Activated naive CD4-positive, alpha-beta T cell treated with anti-CD3 and anti-CD28 coated beads, Interleukin-2, amount 50 U/mL, for 72 hours (primary cell): ENCODE data around the gene TREH. TPM values are rescaled to one million over a fixed set of nuclear protein-coding genes. Genes with fewer than 3 reads are reported as not detected.
A peak's percentile ranks its signal among the peaks of the same experiment; 100 is the strongest.

Source experiments
- ATAC-seq, 2 donors: fragments of 150-1000 bp; cut with Tn5 transposase; 2 replicates each; pipeline ENCODE4 v1.10.0; 2021; ENCODE audit warnings: mild to moderate bottlenecking in 2 of 2, moderate library complexity in 2 of 2
- DNase-seq, 2 donors: peaks; one replicate each; pipeline ENCODE4 v3.0.0; 2021 to 2022; ENCODE audit warnings: low spot score in 2 of 2
- H3K27ac Mint-ChIP-seq, 2 donors: one replicate each; pipeline ENCODE4 v1.8.0; 2022; ENCODE audit warnings: mild to moderate bottlenecking in 2 of 2, mixed read lengths in 2 of 2
- H3K36me3 Mint-ChIP-seq, 2 donors: one replicate each; pipeline ENCODE4 v1.8.0; 2022; ENCODE audit warnings: mixed read lengths in 2 of 2
- H3K9me3 Mint-ChIP-seq, 2 donors: one replicate each; pipeline ENCODE4 v1.8.0; 2022; ENCODE audit warnings: mixed read lengths in 2 of 2
- total RNA-seq, 2 donors: library from RNA; stranded (reverse); gene quantifications; one replicate each; pipeline ENCODE4 v1.2.3, GENCODE V29; 2022

Gene TREH
- total RNA-seq, 2 donors from 2014 or later: not detected

GRCh38 chr11:118659314-118659952 is 20.0 kb downstream of the TREH start:
- ATAC-seq: peak; percentile 90 to 98
- Mint-ChIP-seq H3K27ac (no peak overlapping the region), H3K9me3 (no peaks in the 10 kb centered on the region), H3K36me3 (no peaks in the 10 kb centered on the region)
- DNase-seq: peak; percentile 76 to 99

GRCh38 chr11:118658429-118659313 is 20.8 kb downstream of the TREH start:
- DNase-seq: no peak
- no peaks in the 10 kb centered on the region for H3K9me3 Mint-ChIP-seq
- H3K27ac Mint-ChIP-seq: no peak overlapping the region
- ATAC-seq: no peak
- no peaks in the 10 kb centered on the region for H3K36me3 Mint-ChIP-seq

- ATAC-seq: no peak
- H3K9me3 Mint-ChIP-seq: no peaks in the 10 kb centered on the region
- DNase-seq: no peak
- no peaks in the 10 kb centered on the region for H3K36me3 Mint-ChIP-seq
- peak overlapping the region in 1 of 2 donors; percentile 80 for H3K27ac Mint-ChIP-seq
Observed at GRCh38 chr11:118657709-118658428, 21.6 kb downstream of the TREH start.

GRCh38 chr11:118657238-118657637 is 22.2 kb downstream of the TREH start:
- Mint-ChIP-seq H3K27ac (peak overlapping the region in 1 of 2 donors; percentile 7), H3K9me3 (no peaks in the 10 kb centered on the region), H3K36me3 (no peaks in the 10 kb centered on the region)
- DNase-seq (no peak), ATAC-seq (no peak)

- ATAC-seq: no peak
- Mint-ChIP-seq H3K36me3 (no peaks in the 10 kb centered on the region), H3K9me3 (no peaks in the 10 kb centered on the region), H3K27ac (peak overlapping the region in 1 of 2 donors; percentile 7)
- DNase-seq: no peak
Observed at GRCh38 chr11:118656563-118657165, 22.8 kb downstream of the TREH start.

- no peaks in the 10 kb centered on the region for H3K9me3 Mint-ChIP-seq
- H3K27ac Mint-ChIP-seq: no peak overlapping the region
- no peaks in the 10 kb centered on the region for H3K36me3 Mint-ChIP-seq
- no peak for ATAC-seq
- DNase-seq: no peak
Observed at GRCh38 chr11:118655486-118656190, 23.8 kb downstream of the TREH start.

GRCh38 chr11:118653684-118654390 is 25.6 kb downstream of the TREH start:
- DNase-seq (no peak), ATAC-seq (no peak)

GRCh38 chr11:118652681-118653181 is 26.7 kb downstream of the TREH start:
- no peak for ATAC-seq
- Mint-ChIP-seq H3K27ac (peak overlapping the region in 1 of 2 donors; percentile 18), H3K9me3 (no peaks in the 10 kb centered on the region)

More at GRCh38 chr11:118653684-118654390, 25.6 kb downstream of the TREH start:
- H3K36me3 Mint-ChIP-seq: no peaks in the 10 kb centered on the region
- peak overlapping the region in 1 of 2 donors; percentile 2 for H3K27ac Mint-ChIP-seq
- no peaks in the 10 kb centered on the region for H3K9me3 Mint-ChIP-seq

GRCh38 chr11:118651820-118652219 is 27.6 kb downstream of the TREH start:
- no peak overlapping the region for H3K27ac Mint-ChIP-seq
- ATAC-seq (no peak), DNase-seq (no peak)
- H3K36me3 Mint-ChIP-seq: no peaks in the 10 kb centered on the region
- no peaks in the 10 kb centered on the region for H3K9me3 Mint-ChIP-seq

More at GRCh38 chr11:118652681-118653181, 26.7 kb downstream of the TREH start:
- H3K36me3 Mint-ChIP-seq: no peaks in the 10 kb centered on the region
- DNase-seq: no peak

GRCh38 chr11:118650366-118650765 is 29.1 kb downstream of the TREH start:
- ATAC-seq (no peak), DNase-seq (no peak)
- Mint-ChIP-seq H3K27ac (no peak overlapping the region), H3K36me3 (no peaks in the 10 kb centered on the region), H3K9me3 (no peaks in the 10 kb centered on the region)

GRCh38 chr11:118649941-118650340 is 29.5 kb downstream of the TREH start:
- H3K27ac Mint-ChIP-seq: peak overlapping the region in 1 of 2 donors; percentile 44
- no peaks in the 10 kb centered on the region for H3K36me3 Mint-ChIP-seq
- ATAC-seq (no peak), DNase-seq (no peak)
- no peaks in the 10 kb centered on the region for H3K9me3 Mint-ChIP-seq

GRCh38 chr11:118648291-118648690 is 31.2 kb downstream of the TREH start:
- Mint-ChIP-seq H3K36me3 (no peaks in the 10 kb centered on the region), H3K9me3 (no peaks in the 10 kb centered on the region), H3K27ac (no peak overlapping the region)
- ATAC-seq (no peak), DNase-seq (no peak)

- Mint-ChIP-seq H3K27ac (no peak overlapping the region), H3K36me3 (no peaks in the 10 kb centered on the region)
Observed at GRCh38 chr11:118646393-118646792, 33.1 kb downstream of the TREH start.

GRCh38 chr11:118645066-118645715 is 34.3 kb downstream of the TREH start:
- H3K27ac Mint-ChIP-seq: no peak overlapping the region
- no peak for DNase-seq
- no peaks in the 10 kb centered on the region for H3K9me3 Mint-ChIP-seq
- no peaks in the 10 kb centered on the region for H3K36me3 Mint-ChIP-seq
- no peak for ATAC-seq

More at GRCh38 chr11:118646393-118646792, 33.1 kb downstream of the TREH start:
- H3K9me3 Mint-ChIP-seq: no peaks in the 10 kb centered on the region
- no peak for ATAC-seq
- DNase-seq: no peak

- H3K27ac Mint-ChIP-seq: no peak overlapping the region
- DNase-seq (no peak), ATAC-seq (no peak)
- H3K9me3 Mint-ChIP-seq: no peaks in the 10 kb centered on the region
- H3K36me3 Mint-ChIP-seq: no peaks in the 10 kb centered on the region
Observed at GRCh38 chr11:118644496-118644895, 35.0 kb downstream of the TREH start.
